AG10803 (cell line): Measurements from ENCODE around the gene STAB1.

ENCODE experiments used
- DNase-seq: peaks from one replicate; pipeline ENCODE4 v3.0.0; 2010; ENCODE audit warnings: low read depth
- H3K4me3 ChIP-seq: 2 replicates; pipeline ENCODE4 v1.5.1; 2011; ENCODE audit warnings: mild to moderate bottlenecking, low read length, control low read depth
- TF ChIP-seq, protein P1 (sequence below): conservative IDR thresholded peaks from 2 replicates; pipeline ENCODE4 v1.5.1; 2011; ENCODE audit warnings: mild to moderate bottlenecking, low read length, control low read depth, inconsistent platforms

Gene STAB1

DNA sequence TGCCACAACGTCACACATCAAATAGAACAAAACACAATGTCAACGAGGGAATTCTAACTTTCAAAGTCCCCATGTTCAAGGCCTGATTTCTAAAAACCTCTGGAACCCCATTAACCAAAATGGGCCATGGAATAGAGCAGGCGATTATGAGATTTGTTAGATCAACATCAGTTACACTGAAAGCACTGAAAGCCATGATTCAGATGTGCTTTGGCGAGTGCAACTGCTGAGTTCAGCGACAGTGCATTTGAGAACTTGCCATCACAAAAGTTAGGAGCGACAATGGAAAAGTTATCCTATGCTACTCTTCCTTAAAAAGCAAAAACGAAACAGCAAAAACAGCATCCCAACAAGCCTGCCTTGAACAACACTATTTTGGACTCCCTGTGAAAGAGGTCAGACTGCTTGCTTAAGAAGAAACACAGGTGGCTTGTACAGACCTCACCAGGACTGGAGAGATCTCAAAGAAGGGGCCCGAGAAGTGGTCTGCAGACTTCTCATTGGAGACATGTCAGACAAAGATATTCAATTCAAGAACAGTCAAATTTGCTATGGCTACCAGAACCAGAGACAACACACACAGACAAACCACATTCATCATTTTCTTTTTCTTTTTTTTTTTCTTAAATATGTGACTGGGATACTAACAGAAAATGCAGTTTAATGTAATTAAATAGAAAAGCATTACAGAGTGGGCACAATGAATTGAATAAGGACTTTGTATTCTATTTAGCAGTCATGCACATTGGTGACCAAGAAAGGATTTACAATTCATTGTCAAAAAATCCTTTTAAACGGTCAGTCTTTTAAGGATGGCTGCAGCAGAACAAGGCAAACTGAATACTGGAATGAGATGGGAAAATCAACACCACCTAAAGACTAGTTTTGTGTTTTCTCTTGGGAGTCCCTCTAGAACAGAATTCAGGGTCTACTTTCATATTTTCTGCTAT lies 62.1 kb downstream of the STAB1 start:
- TF ChIP-seq, protein P1, sequence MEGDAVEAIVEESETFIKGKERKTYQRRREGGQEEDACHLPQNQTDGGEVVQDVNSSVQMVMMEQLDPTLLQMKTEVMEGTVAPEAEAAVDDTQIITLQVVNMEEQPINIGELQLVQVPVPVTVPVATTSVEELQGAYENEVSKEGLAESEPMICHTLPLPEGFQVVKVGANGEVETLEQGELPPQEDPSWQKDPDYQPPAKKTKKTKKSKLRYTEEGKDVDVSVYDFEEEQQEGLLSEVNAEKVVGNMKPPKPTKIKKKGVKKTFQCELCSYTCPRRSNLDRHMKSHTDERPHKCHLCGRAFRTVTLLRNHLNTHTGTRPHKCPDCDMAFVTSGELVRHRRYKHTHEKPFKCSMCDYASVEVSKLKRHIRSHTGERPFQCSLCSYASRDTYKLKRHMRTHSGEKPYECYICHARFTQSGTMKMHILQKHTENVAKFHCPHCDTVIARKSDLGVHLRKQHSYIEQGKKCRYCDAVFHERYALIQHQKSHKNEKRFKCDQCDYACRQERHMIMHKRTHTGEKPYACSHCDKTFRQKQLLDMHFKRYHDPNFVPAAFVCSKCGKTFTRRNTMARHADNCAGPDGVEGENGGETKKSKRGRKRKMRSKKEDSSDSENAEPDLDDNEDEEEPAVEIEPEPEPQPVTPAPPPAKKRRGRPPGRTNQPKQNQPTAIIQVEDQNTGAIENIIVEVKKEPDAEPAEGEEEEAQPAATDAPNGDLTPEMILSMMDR, result no peak
- DNase-seq, result no peak
- H3K4me3 ChIP-seq, result no peak overlapping the region

DNA sequence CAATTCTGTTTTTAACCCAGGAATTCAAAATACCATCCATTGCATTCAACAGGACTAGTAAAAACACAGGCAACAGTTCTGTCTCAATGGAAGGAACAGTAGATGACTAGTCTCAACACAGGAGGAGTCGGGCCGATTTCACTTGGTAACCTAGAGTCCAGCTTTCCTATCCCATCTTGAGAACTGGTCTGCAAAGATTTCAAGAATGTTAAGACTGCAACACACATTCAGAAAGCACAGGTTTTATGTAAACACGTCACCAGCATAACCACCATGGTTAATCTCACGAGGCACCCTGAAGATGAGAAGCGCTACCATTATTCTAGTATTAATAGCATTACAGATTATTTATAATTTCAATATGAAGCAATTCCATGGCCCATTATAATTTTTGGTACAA lies 63.3 kb downstream of the STAB1 start:
- no peak for DNase-seq
- no peak overlapping the region for H3K4me3 ChIP-seq
- TF ChIP-seq, protein P1, result no peak

DNA sequence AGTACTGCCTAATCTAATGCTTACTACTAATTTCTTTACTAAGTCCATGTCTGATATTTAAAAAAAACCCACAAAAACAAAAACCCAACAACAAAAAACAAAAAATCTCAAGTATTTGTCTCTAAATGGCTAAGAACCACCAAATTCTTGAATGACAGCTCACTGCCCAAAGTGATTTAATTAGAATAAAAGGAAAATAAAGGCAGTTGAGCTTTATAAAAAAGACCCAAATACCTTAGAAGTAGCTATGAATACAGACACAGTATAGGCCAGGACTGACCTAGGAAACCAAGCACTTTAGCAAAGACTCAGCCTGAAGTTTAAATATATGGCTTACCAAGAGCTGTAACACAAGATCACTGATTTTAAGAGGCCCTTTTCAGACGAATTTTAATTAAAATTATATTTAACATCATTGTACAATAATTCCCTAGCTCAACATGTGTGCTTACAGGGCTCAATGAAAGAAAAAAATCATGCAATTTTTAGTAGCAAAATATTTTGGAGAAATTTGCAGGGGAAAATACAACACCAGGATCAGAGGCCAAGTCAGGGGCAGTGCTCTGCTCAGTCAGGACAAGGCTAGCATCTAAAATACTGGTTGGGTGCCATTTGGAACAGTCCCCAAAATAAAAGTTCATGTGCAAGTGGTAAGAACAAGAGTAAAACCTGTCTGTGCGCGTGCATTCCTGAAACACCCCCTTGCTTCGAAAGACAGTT lies 66.0 kb downstream of the STAB1 start:
- DNase-seq, result peak; percentile 41

DNA sequence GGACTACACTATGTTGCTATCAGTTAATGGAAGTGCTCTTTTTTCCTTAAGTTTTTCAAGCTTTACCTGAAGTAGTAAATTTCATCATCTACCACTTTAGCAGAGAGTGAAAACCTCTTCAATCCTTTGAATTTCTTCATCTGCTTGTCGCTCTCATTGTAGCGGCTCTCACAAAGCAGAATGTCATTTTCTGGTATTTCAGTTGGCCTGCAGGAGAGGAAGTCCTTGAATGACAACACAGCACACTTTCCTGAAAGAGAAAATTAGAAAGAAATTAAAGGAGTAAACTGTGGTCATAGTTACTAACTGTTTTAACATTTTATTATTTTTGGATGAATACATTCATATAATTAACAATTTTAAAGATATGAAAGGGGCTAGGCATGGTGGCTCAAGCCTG lies 68.8 kb downstream of the STAB1 start:
- H3K4me3 ChIP-seq, result no peak overlapping the region
- DNase-seq, result no peak
- TF ChIP-seq, protein P1, result no peak

More for the DNA sequence above, 66.0 kb downstream of the STAB1 start:
- no peak overlapping the region for H3K4me3 ChIP-seq
- TF ChIP-seq, protein P1, result no peak

DNA sequence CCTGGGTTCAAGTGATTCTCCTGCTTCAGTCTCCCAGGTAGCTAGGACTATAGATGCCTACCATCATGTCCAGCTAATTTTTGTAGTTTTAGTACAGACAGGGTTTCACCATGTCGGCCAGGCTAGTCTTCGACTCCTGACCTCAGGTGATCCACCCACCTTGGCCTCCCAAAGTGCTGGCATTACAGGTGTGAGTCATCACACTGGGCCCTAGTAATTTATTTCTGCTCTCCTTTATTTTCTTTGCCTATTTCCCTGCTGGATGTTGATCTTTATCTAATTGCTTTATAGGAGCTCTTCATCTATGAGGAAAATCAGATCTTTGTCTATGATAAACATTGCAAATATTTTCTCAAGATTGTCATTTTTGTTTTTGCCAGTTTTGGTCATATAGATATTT lies 72.9 kb downstream of the STAB1 start:
- no peak overlapping the region for H3K4me3 ChIP-seq
- TF ChIP-seq, protein P1, result no peak
- DNase-seq, result no peak

DNA sequence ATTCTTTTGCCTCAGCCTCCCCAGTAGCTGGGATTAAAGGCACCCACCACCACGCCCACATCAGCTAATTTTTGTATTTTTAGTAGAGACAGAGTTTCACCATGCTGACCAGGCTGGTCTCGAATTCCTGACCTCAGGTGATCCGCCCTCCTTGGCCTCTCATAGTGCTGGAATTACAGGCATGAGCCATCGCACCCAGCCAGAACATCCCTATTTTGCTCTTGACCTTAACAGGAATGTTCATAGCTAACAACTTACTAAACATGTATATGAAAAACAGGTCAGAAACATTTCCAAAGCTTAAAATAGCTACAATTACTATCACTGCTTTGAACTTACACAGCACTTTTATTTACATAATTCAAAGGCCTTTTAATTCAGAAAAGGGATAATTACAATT lies 74.9 kb downstream of the STAB1 start:
- DNase-seq, result peak; percentile 60
- TF ChIP-seq, protein P1, result no peak
- no peak overlapping the region for H3K4me3 ChIP-seq
